HL-60 (cell line): ENCODE results near the gene FLOT2.
"Not testable (repeated sequence)": the region's sequence is repeated elsewhere in the genome, so short reads cannot be mapped to it uniquely, and the experiment has no call there.

ENCODE experiments used
- DNase-seq, 2 experiments: peaks; one replicate each; pipeline ENCODE4 v3.0.0-alpha.2; 2010 to 2020; ENCODE audit warnings: low read depth in 1 of 2, low spot score in 1 of 2
- H3K27ac ChIP-seq: fragments of 250-450 bp; sonication (Bioruptor Pico); replicated peaks from 2 replicates; pipeline ENCODE4 v1.5.1; 2020; ENCODE audit warnings: mild to moderate bottlenecking, moderate library complexity
- H3K27me3 ChIP-seq: fragments of 250-450 bp; sonication (Bioruptor Pico); 2 replicates; pipeline ENCODE4 v1.5.1; 2021; ENCODE audit warnings: mild to moderate bottlenecking, moderate library complexity; ENCODE audit not compliant: insufficient read depth, poor library complexity, severe bottlenecking
- H3K4me3 ChIP-seq: replicated peaks from 2 replicates; pipeline ENCODE4 v1.5.1; 2011; ENCODE audit warnings: mild to moderate bottlenecking, control low read depth, low read length; ENCODE audit not compliant: insufficient read depth
- GABPA ChIP-seq: IDR thresholded peaks from 2 replicates; pipeline ENCODE4 v1.6.1; 2012; ENCODE audit warnings: low read depth
- POLR2AphosphoS5 ChIP-seq: IDR thresholded peaks from 2 replicates; pipeline ENCODE4 v1.6.1; 2012; ENCODE audit warnings: low read depth
- SPI1 ChIP-seq: IDR thresholded peaks from 2 replicates; pipeline ENCODE4 v1.6.1; 2012; ENCODE audit warnings: low read depth, mild to moderate bottlenecking, borderline replicate concordance
- TF ChIP-seq, protein P1 (sequence below): IDR thresholded peaks from one replicate; pipeline ENCODE4 v1.5.1; 2011; ENCODE audit warnings: low read length, control low read depth, inconsistent platforms; ENCODE audit not compliant: insufficient read depth
- TF ChIP-seq, protein P2 (sequence below): IDR thresholded peaks from 2 replicates; pipeline ENCODE4 v1.6.1; 2012; ENCODE audit warnings: low read depth; ENCODE audit not compliant: insufficient replicate concordance

Gene FLOT2

GRCh38 chr17:28878981-28879380 lies 18.6 kb downstream of the FLOT2 start:
- H3K4me3 ChIP-seq: no peak overlapping the region
- H3K27me3 ChIP-seq: no peaks in the 10 kb centered on the region
- DNase-seq: no peak
- no peak overlapping the region for H3K27ac ChIP-seq
- TF ChIP-seq SPI1 (no peak), GABPA (no peak), POLR2AphosphoS5 (peak; percentile 14; the same call in 1 of the 2 replicates)
- TF ChIP-seq, protein P1, sequence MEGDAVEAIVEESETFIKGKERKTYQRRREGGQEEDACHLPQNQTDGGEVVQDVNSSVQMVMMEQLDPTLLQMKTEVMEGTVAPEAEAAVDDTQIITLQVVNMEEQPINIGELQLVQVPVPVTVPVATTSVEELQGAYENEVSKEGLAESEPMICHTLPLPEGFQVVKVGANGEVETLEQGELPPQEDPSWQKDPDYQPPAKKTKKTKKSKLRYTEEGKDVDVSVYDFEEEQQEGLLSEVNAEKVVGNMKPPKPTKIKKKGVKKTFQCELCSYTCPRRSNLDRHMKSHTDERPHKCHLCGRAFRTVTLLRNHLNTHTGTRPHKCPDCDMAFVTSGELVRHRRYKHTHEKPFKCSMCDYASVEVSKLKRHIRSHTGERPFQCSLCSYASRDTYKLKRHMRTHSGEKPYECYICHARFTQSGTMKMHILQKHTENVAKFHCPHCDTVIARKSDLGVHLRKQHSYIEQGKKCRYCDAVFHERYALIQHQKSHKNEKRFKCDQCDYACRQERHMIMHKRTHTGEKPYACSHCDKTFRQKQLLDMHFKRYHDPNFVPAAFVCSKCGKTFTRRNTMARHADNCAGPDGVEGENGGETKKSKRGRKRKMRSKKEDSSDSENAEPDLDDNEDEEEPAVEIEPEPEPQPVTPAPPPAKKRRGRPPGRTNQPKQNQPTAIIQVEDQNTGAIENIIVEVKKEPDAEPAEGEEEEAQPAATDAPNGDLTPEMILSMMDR: no peak
- TF ChIP-seq, protein P2, sequence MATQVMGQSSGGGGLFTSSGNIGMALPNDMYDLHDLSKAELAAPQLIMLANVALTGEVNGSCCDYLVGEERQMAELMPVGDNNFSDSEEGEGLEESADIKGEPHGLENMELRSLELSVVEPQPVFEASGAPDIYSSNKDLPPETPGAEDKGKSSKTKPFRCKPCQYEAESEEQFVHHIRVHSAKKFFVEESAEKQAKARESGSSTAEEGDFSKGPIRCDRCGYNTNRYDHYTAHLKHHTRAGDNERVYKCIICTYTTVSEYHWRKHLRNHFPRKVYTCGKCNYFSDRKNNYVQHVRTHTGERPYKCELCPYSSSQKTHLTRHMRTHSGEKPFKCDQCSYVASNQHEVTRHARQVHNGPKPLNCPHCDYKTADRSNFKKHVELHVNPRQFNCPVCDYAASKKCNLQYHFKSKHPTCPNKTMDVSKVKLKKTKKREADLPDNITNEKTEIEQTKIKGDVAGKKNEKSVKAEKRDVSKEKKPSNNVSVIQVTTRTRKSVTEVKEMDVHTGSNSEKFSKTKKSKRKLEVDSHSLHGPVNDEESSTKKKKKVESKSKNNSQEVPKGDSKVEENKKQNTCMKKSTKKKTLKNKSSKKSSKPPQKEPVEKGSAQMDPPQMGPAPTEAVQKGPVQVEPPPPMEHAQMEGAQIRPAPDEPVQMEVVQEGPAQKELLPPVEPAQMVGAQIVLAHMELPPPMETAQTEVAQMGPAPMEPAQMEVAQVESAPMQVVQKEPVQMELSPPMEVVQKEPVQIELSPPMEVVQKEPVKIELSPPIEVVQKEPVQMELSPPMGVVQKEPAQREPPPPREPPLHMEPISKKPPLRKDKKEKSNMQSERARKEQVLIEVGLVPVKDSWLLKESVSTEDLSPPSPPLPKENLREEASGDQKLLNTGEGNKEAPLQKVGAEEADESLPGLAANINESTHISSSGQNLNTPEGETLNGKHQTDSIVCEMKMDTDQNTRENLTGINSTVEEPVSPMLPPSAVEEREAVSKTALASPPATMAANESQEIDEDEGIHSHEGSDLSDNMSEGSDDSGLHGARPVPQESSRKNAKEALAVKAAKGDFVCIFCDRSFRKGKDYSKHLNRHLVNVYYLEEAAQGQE: no peak

DNA sequence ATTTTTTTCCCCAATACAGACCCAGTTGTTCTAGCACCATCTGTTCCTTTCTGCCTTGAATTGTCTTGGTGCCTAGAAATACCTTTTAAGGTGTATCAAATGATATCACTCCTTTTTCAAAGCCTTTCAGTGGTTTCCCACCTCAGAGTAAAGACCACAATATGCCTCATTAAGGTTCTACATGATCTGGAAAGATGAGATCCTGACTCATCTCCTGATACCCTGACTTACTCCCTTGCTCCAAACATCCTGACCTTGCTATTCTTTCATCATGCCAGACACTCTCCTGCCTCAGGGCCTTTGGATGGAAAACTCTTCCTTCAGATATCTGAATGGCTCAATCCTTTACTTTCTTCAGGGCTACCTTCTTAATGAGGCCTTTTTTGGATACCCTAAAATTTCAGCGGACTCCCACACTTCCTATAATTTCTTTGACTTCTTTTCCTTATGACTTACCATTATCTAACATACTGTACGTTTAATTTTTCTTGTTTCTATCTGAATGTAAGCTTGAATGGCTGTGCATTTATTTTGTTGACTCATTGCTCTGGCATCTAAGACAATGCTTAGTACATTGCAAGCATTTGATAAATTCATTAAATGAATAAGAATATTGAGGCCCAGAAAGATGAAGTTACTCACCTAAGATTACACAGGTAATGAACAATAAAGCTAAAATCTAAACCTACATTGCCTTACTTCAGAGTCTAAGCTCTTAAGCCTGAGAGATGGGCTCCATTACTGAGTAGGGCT lies 19.2 kb downstream of the FLOT2 start:
- Histone ChIP-seq H3K27ac (no peak overlapping the region), H3K4me3 (no peak overlapping the region), H3K27me3 (no peaks in the 10 kb centered on the region)
- DNase-seq: no peak
- no peak for TF ChIP-seq POLR2AphosphoS5
- TF ChIP-seq, protein P1: no peak
- TF ChIP-seq SPI1: no peak
- TF ChIP-seq GABPA: no peak
- TF ChIP-seq, protein P2: no peak

DNA sequence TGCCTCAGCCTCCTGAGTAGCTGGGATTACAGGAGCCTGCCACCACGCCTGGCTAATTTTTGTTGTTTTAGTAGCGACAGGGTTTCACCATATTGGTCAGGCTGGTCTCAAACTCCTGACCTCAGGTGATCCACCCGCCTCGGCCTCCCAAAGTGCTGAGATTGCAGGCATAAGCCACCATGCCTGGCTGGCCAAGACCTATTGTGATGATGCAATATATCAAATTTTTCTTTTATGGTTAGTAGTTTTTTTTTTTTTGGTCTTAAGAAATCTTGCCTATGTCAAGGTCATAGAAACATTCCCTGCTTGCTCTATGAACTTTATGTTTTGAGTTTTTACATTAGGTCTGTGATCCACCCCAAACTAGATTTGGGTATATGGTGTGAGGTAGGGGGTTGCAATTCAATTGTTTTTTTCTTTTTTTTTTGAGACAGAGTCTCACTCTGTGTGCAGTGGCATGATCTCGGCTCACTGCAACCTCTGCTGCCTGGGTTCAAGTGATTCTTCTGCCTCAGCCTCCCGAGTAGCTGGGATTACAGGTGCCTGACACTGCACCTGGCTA lies 20.3 kb downstream of the FLOT2 start:
- not testable (repeated sequence) for H3K27me3 ChIP-seq, DNase-seq, H3K4me3 ChIP-seq, H3K27ac ChIP-seq

GRCh38 chr17:28875848-28876550 lies 21.5 kb downstream of the FLOT2 start:
- TF ChIP-seq, protein P2: no peak
- no peak for TF ChIP-seq POLR2AphosphoS5
- TF ChIP-seq GABPA: no peak
- TF ChIP-seq, protein P1: no peak
- no peak for TF ChIP-seq SPI1
- no peak for DNase-seq
- Histone ChIP-seq H3K4me3 (no peak overlapping the region), H3K27me3 (no peaks in the 10 kb centered on the region), H3K27ac (no peak overlapping the region)
